ENCODE measurements around the gene CDK5. TPM values are rescaled to one million over a fixed set of nuclear protein-coding genes. Genes with fewer than 3 reads are reported as not detected.
A peak's percentile ranks its signal among the peaks of the same experiment; 100 is the strongest.

CDK5 gene
- total and polyA plus RNA-seq, 9 of the 15 experiments (the other 6 are each of a cell fraction or from before 2014, with no cell fraction given) = 3.2 to 38.0 (median 27.5) TPM

GRCh38 chr7:151080522-151081169, 22.9 kb upstream of the CDK5 start, which contains the start of gene FASTK (continued):
- TF ChIP-seq ZNF707 (CRISPR knock-in tag; conservative IDR thresholded peaks at IDR 0.05) (no peak), MYBL2 (IDR thresholded peaks at IDR 0.05; ENCODE audit: low read depth) (no peak), MYBL2 (CRISPR knock-in tag; IDR thresholded peaks at IDR 0.05; ENCODE audit: borderline replicate concordance) (no peak), POLR2H (tag; IDR thresholded peaks at IDR 0.05; ENCODE audit: low read depth) (no peak), CCNT2 (IDR thresholded peaks at IDR 0.05; ENCODE audit: borderline replicate concordance, extremely low read depth, insufficient read length, low read depth, low read length) (peak; percentile 97), PHF21A (IDR thresholded peaks at IDR 0.05; ENCODE audit: borderline replicate concordance, low read depth) (no peak), ZNF644 (tag; IDR thresholded peaks at IDR 0.05; ENCODE audit: low read depth) (peak; percentile 83; the same call in 1 of the 2 replicates), CREM (IDR thresholded peaks at IDR 0.05; ENCODE audit: low read depth) (peak; percentile 82), POLR2AphosphoS2 (IDR thresholded peaks at IDR 0.05; ENCODE audit: low read length) (0 out of 2 replicates have a peak, but pooled peaks have one; percentile 96), HDAC8 (tag; IDR thresholded peaks at IDR 0.05) (peak; percentile 76; the same call in 1 of the 2 replicates), ZBTB17 (CRISPR knock-in tag; IDR thresholded peaks at IDR 0.05) (peak; percentile 80), ESRRA (IDR thresholded peaks at IDR 0.05; ENCODE audit: borderline replicate concordance, low read depth) (peak; percentile 71), ZNF121 (CRISPR knock-in tag; conservative IDR thresholded peaks at IDR 0.05) (no peak), CHCHD3 (CRISPR knock-in tag; IDR thresholded peaks at IDR 0.05) (0 out of 2 replicates have a peak, but pooled peaks have one; percentile 25), LEF1 (IDR thresholded peaks at IDR 0.05) (no peak), ZNF436 (CRISPR knock-in tag; IDR thresholded peaks at IDR 0.05) (peak; percentile 44; the same call in 1 of the 2 replicates), FOXP1 (CRISPR knock-in tag; IDR thresholded peaks at IDR 0.05) (no peak), NR2C2 (CRISPR knock-in tag; IDR thresholded peaks at IDR 0.05) (peak; percentile 46; the same call in 1 of the 2 replicates), NR2C2 (tag; IDR thresholded peaks at IDR 0.05) (peak; percentile 58), TFE3 (CRISPR knock-in tag; IDR thresholded peaks at IDR 0.05) (no peak), SMARCA5 (IDR thresholded peaks at IDR 0.05) (no peak)
- TF ChIP-seq, protein P1, sequence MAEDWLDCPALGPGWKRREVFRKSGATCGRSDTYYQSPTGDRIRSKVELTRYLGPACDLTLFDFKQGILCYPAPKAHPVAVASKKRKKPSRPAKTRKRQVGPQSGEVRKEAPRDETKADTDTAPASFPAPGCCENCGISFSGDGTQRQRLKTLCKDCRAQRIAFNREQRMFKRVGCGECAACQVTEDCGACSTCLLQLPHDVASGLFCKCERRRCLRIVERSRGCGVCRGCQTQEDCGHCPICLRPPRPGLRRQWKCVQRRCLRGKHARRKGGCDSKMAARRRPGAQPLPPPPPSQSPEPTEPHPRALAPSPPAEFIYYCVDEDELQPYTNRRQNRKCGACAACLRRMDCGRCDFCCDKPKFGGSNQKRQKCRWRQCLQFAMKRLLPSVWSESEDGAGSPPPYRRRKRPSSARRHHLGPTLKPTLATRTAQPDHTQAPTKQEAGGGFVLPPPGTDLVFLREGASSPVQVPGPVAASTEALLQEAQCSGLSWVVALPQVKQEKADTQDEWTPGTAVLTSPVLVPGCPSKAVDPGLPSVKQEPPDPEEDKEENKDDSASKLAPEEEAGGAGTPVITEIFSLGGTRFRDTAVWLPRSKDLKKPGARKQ (CRISPR knock-in tag; IDR thresholded peaks at IDR 0.05) = no peak
- TF ChIP-seq, protein P2, sequence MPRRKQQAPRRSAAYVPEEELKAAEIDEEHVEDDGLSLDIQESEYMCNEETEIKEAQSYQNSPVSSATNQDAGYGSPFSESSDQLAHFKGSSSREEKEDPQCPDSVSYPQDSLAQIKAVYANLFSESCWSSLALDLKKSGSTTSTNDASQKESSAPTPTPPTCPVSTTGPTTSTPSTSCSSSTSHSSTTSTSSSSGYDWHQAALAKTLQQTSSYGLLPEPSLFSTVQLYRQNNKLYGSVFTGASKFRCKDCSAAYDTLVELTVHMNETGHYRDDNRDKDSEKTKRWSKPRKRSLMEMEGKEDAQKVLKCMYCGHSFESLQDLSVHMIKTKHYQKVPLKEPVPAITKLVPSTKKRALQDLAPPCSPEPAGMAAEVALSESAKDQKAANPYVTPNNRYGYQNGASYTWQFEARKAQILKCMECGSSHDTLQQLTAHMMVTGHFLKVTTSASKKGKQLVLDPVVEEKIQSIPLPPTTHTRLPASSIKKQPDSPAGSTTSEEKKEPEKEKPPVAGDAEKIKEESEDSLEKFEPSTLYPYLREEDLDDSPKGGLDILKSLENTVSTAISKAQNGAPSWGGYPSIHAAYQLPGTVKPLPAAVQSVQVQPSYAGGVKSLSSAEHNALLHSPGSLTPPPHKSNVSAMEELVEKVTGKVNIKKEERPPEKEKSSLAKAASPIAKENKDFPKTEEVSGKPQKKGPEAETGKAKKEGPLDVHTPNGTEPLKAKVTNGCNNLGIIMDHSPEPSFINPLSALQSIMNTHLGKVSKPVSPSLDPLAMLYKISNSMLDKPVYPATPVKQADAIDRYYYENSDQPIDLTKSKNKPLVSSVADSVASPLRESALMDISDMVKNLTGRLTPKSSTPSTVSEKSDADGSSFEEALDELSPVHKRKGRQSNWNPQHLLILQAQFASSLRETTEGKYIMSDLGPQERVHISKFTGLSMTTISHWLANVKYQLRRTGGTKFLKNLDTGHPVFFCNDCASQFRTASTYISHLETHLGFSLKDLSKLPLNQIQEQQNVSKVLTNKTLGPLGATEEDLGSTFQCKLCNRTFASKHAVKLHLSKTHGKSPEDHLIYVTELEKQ (CRISPR knock-in tag; IDR thresholded peaks at IDR 0.05) = no peak

Data from K562 (cell line).